Stimulated activated CD4-positive, alpha-beta T cell treated with anti-CD3 and anti-CD28 coated beads, Interleukin-15, amount 100 ng/mL, for 1 hour (primary cell): ENCODE measurements around the gene PPP2R5C.

Source experiments
- DNase-seq, 2 donors: peaks; one replicate each; pipeline ENCODE4 v3.0.0-alpha.2; 2020; ENCODE audit warnings: low read depth in 1 of 2, low spot score in 1 of 2

PPP2R5C gene

GRCh38 chr14:101862177-101862576, 100.7 kb downstream of the PPP2R5C start:
- no peak for DNase-seq

- DNase-seq, result no peak
These were observed 101.2 kb downstream of the PPP2R5C start for GRCh38 chr14:101862711-101863110.

GRCh38 chr14:101865288-101865687, 103.8 kb downstream of the PPP2R5C start:
- no peak for DNase-seq

- no peak for DNase-seq
These were observed 106.3 kb downstream of the PPP2R5C start for GRCh38 chr14:101867854-101868253.

GRCh38 chr14:101869217-101869616, 107.7 kb downstream of the PPP2R5C start:
- DNase-seq, result no peak

- no peak for DNase-seq
These were observed 108.9 kb downstream of the PPP2R5C start for GRCh38 chr14:101870273-101870939.

DNA sequence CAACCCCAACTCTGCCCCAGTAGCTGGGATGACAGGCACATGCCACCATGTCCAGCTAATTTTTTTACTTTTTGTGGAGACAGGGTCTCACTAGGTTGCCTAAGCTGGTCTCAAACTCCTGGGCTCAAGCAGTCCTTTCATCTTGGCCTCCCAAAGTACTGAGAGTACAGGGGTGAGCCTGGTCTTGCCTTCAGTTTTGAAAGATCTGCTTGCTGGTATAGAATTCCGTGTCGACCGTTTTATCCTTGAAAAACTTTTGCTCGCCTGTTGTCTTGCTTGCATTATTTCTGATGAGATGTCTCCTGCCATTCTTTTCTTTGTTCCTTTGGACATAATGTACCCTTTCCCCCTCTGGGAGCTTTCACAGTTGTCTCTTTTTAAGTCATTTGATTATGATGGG, 110.8 kb downstream of the PPP2R5C start:
- no peak for DNase-seq

DNA sequence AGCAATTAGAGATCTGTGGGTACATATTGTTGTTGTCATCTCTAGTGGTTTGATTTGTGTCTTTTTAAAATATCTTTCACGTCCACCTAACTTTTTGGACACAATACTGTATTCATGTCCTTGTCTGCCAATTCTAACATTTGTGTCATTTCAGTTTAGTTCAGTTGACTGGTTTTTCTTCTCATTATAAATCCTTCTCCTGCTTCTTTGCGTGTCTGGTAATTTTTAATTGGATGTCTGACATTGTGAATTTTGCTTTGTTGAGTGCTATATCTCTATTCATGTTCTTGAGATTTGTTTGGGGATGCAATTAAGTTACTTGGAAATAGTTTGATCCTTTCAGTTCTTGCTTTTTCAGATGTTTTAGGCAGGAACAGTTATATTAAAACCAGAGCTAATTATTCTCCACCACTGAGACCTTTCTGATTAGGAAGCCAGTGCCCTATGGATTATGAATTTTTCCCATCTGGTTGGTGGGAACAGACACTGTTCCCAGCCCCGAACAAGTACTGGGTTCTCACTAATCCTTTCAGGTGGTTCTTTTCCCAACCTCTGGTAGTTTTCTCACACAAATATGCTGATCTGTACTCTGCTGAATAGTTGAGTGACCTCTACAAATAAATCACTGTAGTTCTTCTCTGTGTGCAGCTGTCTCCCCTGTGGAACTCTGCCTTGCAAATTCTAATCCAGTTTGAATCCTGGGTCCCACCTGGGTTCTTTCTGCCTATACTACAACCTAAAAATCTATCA, 111.7 kb downstream of the PPP2R5C start:
- no peak for DNase-seq

DNA sequence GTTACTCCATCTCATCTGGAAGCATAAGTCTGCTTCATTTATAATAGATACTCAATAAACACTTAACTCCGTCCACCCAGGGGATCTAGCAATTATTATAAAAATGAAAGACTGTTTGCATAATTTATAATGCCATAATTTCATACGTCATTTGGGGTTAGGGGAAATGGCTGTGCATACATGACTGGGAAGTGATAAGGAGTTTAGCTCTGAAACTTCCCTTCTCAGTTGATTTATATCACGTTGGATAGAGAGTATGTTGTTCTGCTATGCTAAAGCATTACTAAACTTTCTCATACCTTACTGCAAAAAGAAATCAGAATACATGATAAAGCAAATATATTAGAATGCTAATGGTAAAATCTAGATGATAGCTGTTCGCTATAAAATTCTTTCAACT, 112.5 kb downstream of the PPP2R5C start:
- no peak for DNase-seq

- no peak for DNase-seq
These were observed 113.7 kb downstream of the PPP2R5C start for GRCh38 chr14:101875041-101875726.

GRCh38 chr14:101875727-101876554, 114.4 kb downstream of the PPP2R5C start:
- DNase-seq, result no peak

- peak; percentile 32 to 35 for DNase-seq
These were observed 115.0 kb downstream of the PPP2R5C start for GRCh38 chr14:101876555-101876938.

GRCh38 chr14:101877766-101878165, 116.3 kb downstream of the PPP2R5C start:
- DNase-seq, result no peak

DNA sequence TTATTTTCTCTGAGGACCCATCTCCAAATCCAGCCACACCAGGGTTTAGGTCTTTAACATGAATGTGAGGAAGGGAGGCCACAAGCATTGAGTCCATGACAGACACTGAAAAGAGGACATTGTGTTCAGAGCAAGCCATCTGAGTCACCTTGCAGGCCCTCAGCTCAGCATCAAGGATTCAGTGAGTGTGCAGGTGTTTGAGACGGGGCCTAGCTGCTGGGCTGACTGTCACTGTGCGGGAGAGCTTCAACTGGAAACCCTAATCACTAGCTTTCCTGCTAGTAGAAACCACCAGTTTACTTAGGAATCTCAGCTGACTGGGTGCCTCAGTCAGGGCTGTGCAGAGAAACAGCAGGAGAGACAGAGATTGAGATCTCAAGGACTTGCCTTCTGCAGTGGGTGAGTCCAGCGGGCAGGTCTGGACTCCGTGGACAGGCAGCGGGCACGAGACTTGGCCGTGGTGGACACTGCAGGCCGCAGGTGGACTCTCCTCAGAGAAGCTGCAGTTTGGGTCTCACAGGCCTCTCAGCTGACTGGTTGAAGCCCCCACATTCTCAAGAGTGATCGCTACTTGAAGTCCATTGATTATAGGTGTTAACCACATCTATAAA, 116.8 kb downstream of the PPP2R5C start:
- DNase-seq, result no peak

DNA sequence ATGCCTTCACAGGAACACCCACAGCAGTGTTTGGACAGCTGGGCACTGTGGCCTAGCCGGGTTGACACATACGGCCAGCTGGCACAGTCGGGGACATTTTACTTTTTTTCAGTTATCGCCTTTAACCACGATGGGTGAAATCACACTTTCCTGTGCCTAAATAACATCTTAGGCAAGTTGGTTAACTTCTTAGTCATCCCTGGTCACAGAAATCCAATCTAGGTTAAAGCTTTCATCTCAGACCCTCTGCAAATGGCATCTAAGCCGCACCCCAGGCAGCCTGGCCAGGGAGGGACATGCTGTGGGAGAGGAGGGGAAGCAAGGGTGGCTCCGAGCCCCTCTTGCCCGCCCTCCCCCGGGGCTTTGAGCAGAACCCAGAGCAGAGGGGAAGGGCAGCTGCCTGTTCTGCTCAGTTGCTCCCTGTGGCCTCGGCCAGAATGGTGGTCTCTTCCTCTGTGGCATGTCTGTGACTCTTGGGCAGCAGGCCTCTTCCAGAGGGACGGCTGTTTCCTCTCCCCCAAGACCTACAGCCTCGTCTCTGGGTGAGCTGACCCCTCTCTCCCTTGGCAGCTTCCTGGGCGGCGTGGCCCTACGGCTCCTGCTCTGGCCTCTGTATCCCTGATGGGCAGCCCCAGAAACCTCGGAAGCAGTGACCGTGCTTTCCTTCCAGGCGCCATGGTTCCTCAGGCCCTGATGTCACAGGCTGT, 117.5 kb downstream of the PPP2R5C start:
- DNase-seq, result no peak

DNA sequence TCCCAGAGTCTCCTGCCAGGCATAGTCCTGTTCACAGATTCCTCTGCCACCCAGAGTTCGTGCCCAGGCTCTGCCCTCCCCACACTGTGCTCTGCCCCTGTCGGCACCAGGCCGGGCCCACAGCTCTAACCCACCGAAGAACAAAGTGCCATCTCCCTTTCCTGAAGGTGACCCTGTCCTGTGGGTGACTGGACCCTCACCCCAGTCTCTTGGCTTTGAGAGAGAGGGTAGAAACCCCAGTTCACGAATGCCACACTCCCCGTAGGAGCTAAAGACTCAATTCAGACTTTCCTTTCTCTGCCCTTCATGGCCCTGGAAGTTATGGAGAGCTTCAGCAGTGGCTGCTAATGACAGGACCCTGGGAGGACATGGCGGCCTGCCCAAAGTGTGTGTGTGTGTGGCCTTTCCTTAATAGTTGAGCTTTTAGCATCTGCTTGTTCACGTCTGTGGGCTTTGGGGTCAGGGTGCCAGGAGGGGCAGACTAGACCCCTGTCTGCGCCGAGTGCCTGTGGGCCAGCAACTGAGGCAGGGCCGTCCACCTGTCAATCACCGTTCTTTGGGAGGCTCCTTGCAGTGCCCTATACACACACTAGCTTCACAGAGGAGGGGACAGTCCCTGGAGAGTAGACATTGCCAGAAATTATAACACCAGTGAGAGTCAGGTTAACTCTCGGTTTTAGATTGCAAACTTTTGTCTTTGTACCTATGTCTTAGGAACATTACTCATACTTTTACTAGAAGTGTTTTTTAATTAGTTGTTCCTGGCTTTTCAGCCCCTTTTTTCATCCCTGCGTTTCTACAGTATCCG, 118.2 kb downstream of the PPP2R5C start:
- no peak for DNase-seq

- DNase-seq, result no peak
These were observed 119.9 kb downstream of the PPP2R5C start for GRCh38 chr14:101881426-101881825.

- DNase-seq, result no peak
These were observed 120.8 kb downstream of the PPP2R5C start for GRCh38 chr14:101882141-101882935.
